ENCODE data around the gene DRAM1.

- TF ChIP-seq REST (IDR thresholded peaks at IDR 0.05) (no peak), CTCF (IDR thresholded peaks at IDR 0.05) (no peak), POLR2A (IDR thresholded peaks at IDR 0.05; ENCODE audit: low read length) (no peak), RARB (CRISPR knock-in tag; IDR thresholded peaks at IDR 0.05) (no peak), NR3C1 (IDR thresholded peaks at IDR 0.05) (no peak), ZFP36 (IDR thresholded peaks at IDR 0.05; ENCODE audit: borderline replicate concordance, partially characterized antibody) (no peak), RCOR1 (IDR thresholded peaks at IDR 0.05; ENCODE audit: low read depth, low read length) (no peak), RAD21 (conservative IDR thresholded peaks at IDR 0.05 in 1 of 2, IDR thresholded peaks at IDR 0.05 in 1 of 2) (no peak), MAFK (IDR thresholded peaks at IDR 0.05; ENCODE audit: partially characterized antibody) (no peak), CEBPB (IDR thresholded peaks at IDR 0.05) (no peak)
Measured at GRCh38 chr12:101920906-101921305, 43.5 kb downstream of the DRAM1 start.

All from A549 (cell line).